MM.1S (cell line): ENCODE data around the gene CHURC1.

Experiments
- DNase-seq: peaks from one replicate; pipeline ENCODE4 v3.0.0-alpha.2; 2015
- H2AFZ ChIP-seq: fragments of 300-600 bp; sonication (generic); 2 replicates; pipeline ENCODE4 v1.6.0; 2016; ENCODE audit warnings: antibody characterized with exemption, low read length
- H3F3A ChIP-seq: fragments of 300-600 bp; sonication (generic); 2 replicates; pipeline ENCODE4 v1.6.1; 2016; ENCODE audit warnings: mild to moderate bottlenecking, antibody characterized with exemption, low read length, moderate library complexity, mixed read lengths; ENCODE audit not compliant: insufficient read depth
- H3K27ac ChIP-seq: fragments of 300-600 bp; sonication (generic); 2 replicates; pipeline ENCODE4 v1.5.1; 2016; ENCODE audit warnings: mild to moderate bottlenecking, low read length
- H3K27me3 ChIP-seq: fragments of 300-600 bp; sonication (generic); replicated peaks from 2 replicates; pipeline ENCODE4 v1.6.0; 2016; ENCODE audit warnings: low read length; ENCODE audit not compliant: insufficient read depth
- H3K36me3 ChIP-seq: fragments of 300-600 bp; sonication (generic); replicated peaks from 2 replicates; pipeline ENCODE4 v1.6.1; 2016; ENCODE audit warnings: mild to moderate bottlenecking, low read length, mixed read lengths; ENCODE audit not compliant: insufficient read depth
- H3K4me1 ChIP-seq: fragments of 300-600 bp; sonication (generic); 2 replicates; pipeline ENCODE4 v1.6.1; 2016; ENCODE audit warnings: low read length, mixed read lengths
- H3K4me2 ChIP-seq: fragments of 300-600 bp; sonication (generic); 2 replicates; pipeline ENCODE4 v1.6.0; 2016; ENCODE audit warnings: low read depth, low read length
- H3K4me3 ChIP-seq: fragments of 300-600 bp; sonication (generic); 2 replicates; pipeline ENCODE4 v1.5.1; 2016; ENCODE audit warnings: low read length, mixed read lengths
- H3K79me2 ChIP-seq: fragments of 300-600 bp; sonication (generic); 2 replicates; pipeline ENCODE4 v1.6.1; 2016; ENCODE audit warnings: mixed run types, low read length, mixed read lengths
- H3K9ac ChIP-seq: fragments of 300-600 bp; sonication (generic); 2 replicates; pipeline ENCODE4 v1.6.1; 2016; ENCODE audit warnings: low read length, mixed read lengths
- H3K9me2 ChIP-seq: fragments of 300-600 bp; sonication (generic); replicated peaks from 2 replicates; pipeline ENCODE4 v1.6.1; 2016; ENCODE audit warnings: mild to moderate bottlenecking, low read length, mixed read lengths; ENCODE audit not compliant: insufficient read depth
- H3K9me3 ChIP-seq: fragments of 300-600 bp; sonication (generic); replicated peaks from 2 replicates; pipeline ENCODE4 v1.6.1; 2016; ENCODE audit warnings: mild to moderate bottlenecking, low read length, mixed read lengths; ENCODE audit not compliant: insufficient read depth
- H4K20me1 ChIP-seq: fragments of 300-600 bp; sonication (generic); 2 replicates; pipeline ENCODE4 v1.6.1; 2016; ENCODE audit warnings: mild to moderate bottlenecking, low read length, moderate library complexity, mixed read lengths; ENCODE audit not compliant: insufficient read depth
- CTCF ChIP-seq: fragments of 300-600 bp; sonication (generic); IDR thresholded peaks from 2 replicates; pipeline ENCODE4 v1.5.1; 2016; ENCODE audit warnings: antibody characterized with exemption, low read length, mixed read lengths
- EZH2 ChIP-seq: fragments of 300-600 bp; sonication (generic); optimal IDR thresholded peaks from 2 replicates; pipeline ENCODE3; 2017; ENCODE audit warnings: low read depth, mild to moderate bottlenecking, antibody characterized with exemption, low read length, mixed read lengths
- EZH2phosphoT487 ChIP-seq: fragments of 300-600 bp; sonication (generic); IDR thresholded peaks from 2 replicates; pipeline ENCODE4 v1.6.1; 2018; ENCODE audit warnings: antibody characterized with exemption, low read length

Gene CHURC1

GRCh38 chr14:64899958-64900357 is 14.3 kb upstream of the CHURC1 start:
- Histone ChIP-seq H3K79me2 (no peaks in the 10 kb centered on the region), H3K4me1 (no peaks in the 10 kb centered on the region), H3K9me3 (no peaks in the 10 kb centered on the region), H3K9me2 (no peaks in the 10 kb centered on the region), H4K20me1 (no peaks in the 10 kb centered on the region), H3K4me3 (no peak overlapping the region), H2AFZ (no peak overlapping the region), H3F3A (no peaks in the 10 kb centered on the region), H3K27me3 (no peaks in the 10 kb centered on the region), H3K9ac (no peak overlapping the region), H3K4me2 (no peak overlapping the region), H3K36me3 (no peaks in the 10 kb centered on the region), H3K27ac (no peak overlapping the region)
- no peak for DNase-seq
- TF ChIP-seq EZH2 (no peak), EZH2phosphoT487 (no peak), CTCF (no peak)

- H2AFZ ChIP-seq = no peak overlapping the region
- H3K27ac ChIP-seq = no peak overlapping the region
- no peaks in the 10 kb centered on the region for H3K79me2 ChIP-seq
- TF ChIP-seq EZH2 (no peak), CTCF (no peak), EZH2phosphoT487 (no peak)
- no peak overlapping the region for H3K4me3 ChIP-seq
- no peaks in the 10 kb centered on the region for H3K27me3 ChIP-seq
- no peak overlapping the region for H3K9ac ChIP-seq
- no peaks in the 10 kb centered on the region for H3K4me1 ChIP-seq
- H4K20me1 ChIP-seq = no peaks in the 10 kb centered on the region
- H3K36me3 ChIP-seq = no peaks in the 10 kb centered on the region
- no peak overlapping the region for H3K4me2 ChIP-seq
- no peaks in the 10 kb centered on the region for H3K9me3 ChIP-seq
- no peaks in the 10 kb centered on the region for H3F3A ChIP-seq
- no peak for DNase-seq
- no peaks in the 10 kb centered on the region for H3K9me2 ChIP-seq
These were observed 8.2 kb upstream of the CHURC1 start for GRCh38 chr14:64906022-64906421.

- Histone ChIP-seq H3K4me3 (no peak overlapping the region), H3K9me2 (no peaks in the 10 kb centered on the region), H3K36me3 (no peaks in the 10 kb centered on the region), H3K4me1 (peaks cover 10% of the 10 kb centered on the region; the same call in 1 of the 2 replicates), H3K4me2 (no peak overlapping the region), H4K20me1 (no peaks in the 10 kb centered on the region), H3K9ac (no peak overlapping the region), H3K79me2 (peaks cover 18% of the 10 kb centered on the region), H3F3A (no peaks in the 10 kb centered on the region), H3K9me3 (no peaks in the 10 kb centered on the region), H2AFZ (no peak overlapping the region), H3K27me3 (no peaks in the 10 kb centered on the region), H3K27ac (no peak overlapping the region)
- no peak for DNase-seq
- no peak for TF ChIP-seq EZH2
- peak; percentile 25; the same call in 1 of the 2 replicates for TF ChIP-seq CTCF
These were observed 3.3 kb upstream of the CHURC1 start for GRCh38 chr14:64910847-64911495.
